ENCODE measurements around the gene CTSZ.

Gene CTSZ

GRCh38 chr20:59031564-59032022, 24.5 kb upstream of the CTSZ start:
- no peak for TF ChIP-seq CTCF (IDR thresholded peaks at IDR 0.05; ENCODE audit: low read depth, low read length)
- DNase-seq (ENCODE audit: extremely low read depth, low read depth) = no peak

DNA sequence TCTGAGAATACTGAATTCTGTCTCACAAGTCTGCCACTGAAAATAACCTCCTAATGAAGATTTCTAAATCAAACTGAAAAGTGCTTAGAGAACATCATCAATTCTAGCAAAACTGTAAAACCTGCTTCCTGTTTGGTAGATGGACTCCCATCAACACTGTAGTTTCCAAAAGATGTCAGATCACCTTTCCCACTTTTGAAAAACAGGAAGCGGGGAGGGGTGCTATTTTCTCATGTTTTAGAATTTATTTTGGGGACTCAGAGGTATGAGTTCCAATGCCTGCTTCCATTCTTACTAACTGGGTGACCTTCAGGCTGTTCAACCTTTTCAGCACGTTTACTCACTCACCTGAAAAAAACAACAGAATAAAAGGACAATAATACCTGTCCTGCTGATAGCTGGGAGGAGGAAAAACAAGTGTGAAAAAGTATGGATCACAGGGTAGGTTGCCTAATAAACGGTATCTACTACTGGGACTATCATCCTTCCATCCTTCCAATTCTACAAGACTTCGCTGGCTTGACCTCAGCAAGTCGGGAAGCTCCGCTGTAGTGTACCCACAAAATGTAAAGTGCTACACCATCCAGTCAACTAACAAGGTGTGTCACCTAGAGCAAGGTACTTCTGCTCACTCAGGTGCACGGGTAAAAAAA, 24.0 kb upstream of the CTSZ start:
- no peak for DNase-seq (ENCODE audit: extremely low read depth, low read depth)
- no peak for TF ChIP-seq CTCF (IDR thresholded peaks at IDR 0.05; ENCODE audit: low read depth, low read length)

DNA sequence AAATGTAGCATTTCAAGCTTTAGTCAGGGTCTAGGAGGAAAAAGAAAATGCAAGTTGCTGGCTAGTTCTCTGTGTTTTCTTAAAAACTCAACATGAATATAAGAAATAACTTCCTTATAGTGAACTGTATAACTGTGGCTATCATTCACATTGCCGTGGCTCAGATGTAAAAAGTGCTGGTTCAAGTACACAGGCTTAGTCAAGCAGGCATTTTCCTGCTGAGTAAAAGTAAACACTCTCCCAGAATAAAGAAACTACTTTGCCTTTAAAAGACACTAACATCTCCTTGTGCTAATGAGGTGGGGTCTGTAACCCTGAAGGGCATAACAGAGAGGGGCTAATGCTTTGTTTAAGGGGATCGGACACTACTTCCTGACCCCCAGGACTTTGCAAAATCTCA, 21.8 kb upstream of the CTSZ start:
- DNase-seq (ENCODE audit: extremely low read depth, low read depth) = no peak
- TF ChIP-seq CTCF (IDR thresholded peaks at IDR 0.05; ENCODE audit: low read depth, low read length) = no peak

DNA sequence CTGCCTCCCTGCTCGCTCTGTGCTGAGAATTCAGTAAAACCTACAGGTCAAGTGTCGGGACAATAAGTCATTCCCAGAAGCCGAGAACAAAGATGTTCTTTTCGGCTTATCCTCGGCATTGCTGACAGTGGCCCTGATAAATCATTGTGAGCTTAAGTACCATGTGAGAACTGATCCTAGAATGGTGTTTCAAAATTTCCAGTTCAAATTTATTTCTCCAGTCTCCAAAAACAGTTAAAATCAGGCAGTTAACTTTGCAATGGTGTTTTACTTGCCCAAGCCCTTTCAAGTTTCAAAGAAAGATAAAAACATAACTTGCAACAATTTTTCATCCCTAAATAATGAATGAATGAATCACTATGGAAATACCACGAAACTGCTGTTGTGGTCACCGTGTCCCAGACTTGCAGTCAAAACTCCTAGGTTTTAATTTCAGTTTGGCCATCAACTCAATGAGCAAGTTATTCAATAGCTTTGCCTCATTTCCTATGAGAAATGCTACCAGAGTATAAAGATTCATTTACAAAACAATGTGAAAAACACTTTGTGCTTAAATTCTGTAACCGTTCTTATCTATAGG, 20.8 kb upstream of the CTSZ start:
- no peak for DNase-seq (ENCODE audit: extremely low read depth, low read depth)
- no peak for TF ChIP-seq CTCF (IDR thresholded peaks at IDR 0.05; ENCODE audit: low read depth, low read length)

DNA sequence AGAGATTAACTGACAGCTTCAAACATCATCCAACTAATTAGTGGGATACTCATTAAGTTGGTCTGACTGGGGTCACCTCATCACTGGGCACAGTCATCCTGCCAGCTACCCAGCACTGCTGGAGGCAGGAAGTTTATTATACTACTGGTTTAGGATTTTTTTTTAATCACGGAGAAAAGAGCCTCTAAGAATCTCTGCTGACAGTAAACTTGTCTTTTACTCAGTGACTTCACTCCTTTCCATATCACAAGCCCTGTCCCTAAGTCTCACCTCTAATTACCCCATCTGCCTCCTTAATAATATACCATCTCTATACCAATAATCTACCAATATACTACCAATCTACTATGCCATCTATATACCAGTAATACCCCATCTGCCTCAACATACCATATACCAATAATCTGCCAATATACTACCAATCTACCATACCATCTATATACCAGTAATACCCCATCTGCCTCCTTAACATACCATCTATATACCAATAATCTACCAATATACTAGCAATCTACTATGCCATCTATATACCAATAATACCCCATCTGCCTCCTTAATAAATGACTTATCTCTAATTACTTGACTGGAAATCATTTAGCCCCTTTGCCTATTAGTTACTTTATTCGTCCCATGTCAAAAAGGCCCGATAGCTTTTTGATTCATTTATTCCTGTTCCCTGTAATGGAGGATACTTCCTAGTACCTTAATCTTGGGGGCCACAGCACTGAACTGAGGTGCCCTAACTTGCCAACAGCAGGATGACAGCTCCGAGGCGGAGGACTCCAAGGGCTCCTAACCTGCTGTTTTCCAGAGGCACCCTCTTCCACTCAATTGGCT, 20.1 kb upstream of the CTSZ start:
- DNase-seq (ENCODE audit: extremely low read depth, low read depth) = no peak
- no peak for TF ChIP-seq CTCF (IDR thresholded peaks at IDR 0.05; ENCODE audit: low read depth, low read length)

DNA sequence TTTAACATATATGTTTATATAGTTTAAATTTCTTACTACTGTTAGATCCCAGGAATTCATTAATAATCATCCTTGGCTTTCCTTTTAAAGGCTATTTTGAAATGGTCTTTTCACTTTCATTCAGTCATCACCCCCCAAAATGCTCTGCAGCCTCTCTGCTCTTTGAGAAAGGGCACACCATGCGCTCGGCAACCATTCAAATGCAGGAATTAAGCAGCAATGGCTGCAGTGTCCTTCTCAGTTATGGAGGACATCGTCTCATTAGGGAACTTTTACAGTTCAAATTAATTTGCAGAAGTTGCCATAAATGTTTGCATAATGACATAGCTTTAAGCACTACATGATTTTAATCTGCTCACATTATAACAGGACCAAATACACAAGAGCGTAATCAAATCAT, 18.5 kb upstream of the CTSZ start:
- DNase-seq (ENCODE audit: extremely low read depth, low read depth) = no peak
- TF ChIP-seq CTCF (IDR thresholded peaks at IDR 0.05; ENCODE audit: low read depth, low read length) = no peak

- DNase-seq (ENCODE audit: extremely low read depth, low read depth) = no peak
Measured at GRCh38 chr20:59025086-59025485, 18.0 kb upstream of the CTSZ start.

More at GRCh38 chr20:59025086-59025485, 18.0 kb upstream of the CTSZ start:
- no peak for TF ChIP-seq CTCF (IDR thresholded peaks at IDR 0.05; ENCODE audit: low read depth, low read length)
